ENCODE data around the gene ZNF398.
"Not testable (repeated sequence)": the region's sequence is repeated elsewhere in the genome, so short reads cannot be mapped to it uniquely, and the experiment has no call there.

DNA sequence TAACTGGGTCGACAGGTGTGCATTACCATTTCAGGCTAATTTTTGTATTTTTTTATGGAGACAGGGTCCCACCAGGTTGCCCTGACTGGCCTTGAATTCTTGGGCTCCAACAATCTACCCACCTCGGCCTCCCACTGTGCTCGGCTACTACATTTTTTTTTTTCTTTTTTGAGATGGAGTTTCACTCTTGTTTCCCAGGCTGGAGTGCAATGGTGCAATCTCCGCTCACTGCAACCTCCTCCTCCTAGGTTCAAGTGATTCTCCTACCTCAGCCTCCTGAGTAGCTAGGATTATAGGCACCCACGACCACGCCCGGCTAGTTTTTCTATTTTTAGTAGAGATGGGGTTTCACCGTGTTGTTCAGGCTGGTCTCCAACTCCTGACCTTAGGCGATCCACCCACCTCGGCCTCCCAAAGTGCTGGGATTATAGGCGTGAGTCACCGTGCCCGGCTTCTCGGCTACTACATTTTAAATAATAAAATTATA, 2.8 kb upstream of the ZNF398 start:
- not testable (repeated sequence) for TF ChIP-seq RFX5 (IDR thresholded peaks at IDR 0.05; ENCODE audit: low read depth, low read length); SREBF1 (IDR thresholded peaks at IDR 0.05; ENCODE audit: low read length); ZBED1 (IDR thresholded peaks at IDR 0.05; ENCODE audit: borderline replicate concordance); SMC3 (IDR thresholded peaks at IDR 0.05; ENCODE audit: borderline replicate concordance, low read length); FOXK2 (IDR thresholded peaks at IDR 0.05)
